Measurements from ENCODE around the gene PSMA8.
"Not testable (repeated sequence)": the region's sequence is repeated elsewhere in the genome, so short reads cannot be mapped to it uniquely, and the experiment has no call there.

The PSMA8 gene

DNA sequence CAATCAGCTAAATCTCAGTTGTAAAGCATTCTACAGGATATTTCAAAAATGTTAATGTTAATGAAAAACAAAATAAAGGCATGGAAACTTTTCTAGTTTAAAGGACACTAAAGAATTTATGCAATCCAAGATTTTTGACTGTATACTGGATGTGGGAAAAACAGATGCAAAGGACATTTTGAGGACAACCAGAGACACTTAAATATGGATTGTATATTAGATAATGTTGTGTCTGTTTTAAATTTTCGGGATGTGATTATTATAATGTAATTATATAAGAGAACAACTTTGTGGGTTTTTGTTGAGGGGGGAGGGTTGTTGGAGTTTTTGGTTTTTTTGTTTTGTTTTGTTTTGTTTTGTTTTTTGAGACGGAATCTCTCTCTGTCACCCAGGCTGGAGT, 30.9 kb downstream of the PSMA8 start:
- no peak for FAIRE-seq
- no peak for DNase-seq (ENCODE audit: insufficient read length, low spot score)
- TF ChIP-seq TAF1 (IDR thresholded peaks at IDR 0.05; ENCODE audit: low read depth, low read length) (no peak), PAX5 (IDR thresholded peaks at IDR 0.05; ENCODE audit: insufficient read depth, low read length, severe bottlenecking) (no peak), SPI1 (IDR thresholded peaks at IDR 0.05; ENCODE audit: low read depth, low read length) (no peak), POU2F2 (IDR thresholded peaks at IDR 0.05; ENCODE audit: low read depth, low read length) (no peak), POLR2A (IDR thresholded peaks at IDR 0.05; ENCODE audit: low read depth, low read length) (no peak), POLR2AphosphoS5 (IDR thresholded peaks at IDR 0.05; ENCODE audit: low read depth, low read length) (no peak)

DNA sequence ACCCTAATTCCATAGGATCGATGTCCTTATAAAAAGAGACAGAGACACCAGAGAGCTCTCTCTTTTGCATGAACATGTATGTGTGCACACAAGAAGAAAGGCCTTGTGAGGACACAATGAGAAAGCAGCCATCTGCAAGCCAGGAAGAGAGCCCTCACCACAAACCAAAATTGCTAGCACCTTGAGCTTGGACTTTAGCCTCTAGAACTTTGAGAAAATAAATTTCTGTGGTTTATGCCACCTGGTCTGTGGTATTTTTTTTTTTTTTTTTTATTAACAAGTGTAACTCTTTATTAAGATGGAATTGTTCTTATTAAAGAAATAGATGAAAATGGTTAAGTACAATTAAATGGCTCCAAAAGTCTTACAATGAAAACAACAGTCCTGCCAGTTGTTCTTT, 33.9 kb downstream of the PSMA8 start:
- not testable (repeated sequence) for FAIRE-seq; DNase-seq (ENCODE audit: insufficient read length, low spot score)

DNA sequence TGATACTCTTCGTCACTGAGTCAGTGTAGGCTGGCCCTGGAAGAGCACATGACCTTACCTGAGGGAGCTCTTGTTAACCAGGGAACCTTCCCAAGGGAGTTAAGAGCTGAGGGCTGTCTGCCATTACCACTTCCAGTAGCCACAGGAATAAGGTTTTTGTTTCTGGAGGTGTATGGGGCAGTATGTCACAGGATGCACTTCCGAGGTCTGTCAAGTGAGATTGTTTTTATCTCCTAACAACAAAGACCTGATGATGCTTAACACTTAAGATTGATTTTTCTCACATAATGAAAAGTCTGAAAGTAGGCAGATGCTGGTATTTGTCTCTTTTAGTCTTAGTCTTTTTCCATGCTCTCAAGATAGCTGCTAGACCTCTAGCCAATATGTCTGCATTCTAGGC, 41.8 kb downstream of the PSMA8 start:
- no peak for TF ChIP-seq TAF1 (IDR thresholded peaks at IDR 0.05; ENCODE audit: low read depth, low read length)
- TF ChIP-seq POLR2A (IDR thresholded peaks at IDR 0.05; ENCODE audit: low read depth, low read length) = no peak
- TF ChIP-seq POLR2AphosphoS5 (IDR thresholded peaks at IDR 0.05; ENCODE audit: low read depth, low read length) = no peak
- no peak for TF ChIP-seq POU2F2 (IDR thresholded peaks at IDR 0.05; ENCODE audit: low read depth, low read length)
- TF ChIP-seq SPI1 (IDR thresholded peaks at IDR 0.05; ENCODE audit: low read depth, low read length) = no peak
- TF ChIP-seq PAX5 (IDR thresholded peaks at IDR 0.05; ENCODE audit: insufficient read depth, low read length, severe bottlenecking) = no peak
- no peak for DNase-seq (ENCODE audit: insufficient read length, low spot score)
- FAIRE-seq = no peak

DNA sequence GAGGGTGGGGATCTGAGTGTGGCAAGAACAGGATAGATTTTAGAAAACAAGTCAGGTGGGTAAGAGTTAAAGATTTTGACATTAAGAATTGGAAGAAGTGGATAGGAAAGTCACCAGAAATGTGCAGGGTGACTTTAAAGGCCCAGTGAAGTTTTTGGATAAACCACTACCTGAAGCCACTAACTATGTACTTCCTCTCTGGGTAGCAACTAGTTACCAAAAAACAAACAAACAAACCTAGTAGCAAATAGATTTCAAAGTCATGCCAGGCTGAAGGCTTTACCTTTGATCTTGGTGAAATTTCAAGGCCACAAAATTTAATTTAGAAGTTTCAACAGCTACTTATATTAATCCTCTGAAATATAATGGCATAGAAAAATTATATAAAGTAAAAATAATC, 42.5 kb downstream of the PSMA8 start:
- DNase-seq (ENCODE audit: insufficient read length, low spot score) = no peak
- FAIRE-seq = no peak
- TF ChIP-seq POLR2AphosphoS5 (IDR thresholded peaks at IDR 0.05; ENCODE audit: low read depth, low read length) (no peak), SPI1 (IDR thresholded peaks at IDR 0.05; ENCODE audit: low read depth, low read length) (0 out of 2 replicates have a peak, but pooled peaks have one; percentile 9), PAX5 (IDR thresholded peaks at IDR 0.05; ENCODE audit: insufficient read depth, low read length, severe bottlenecking) (no peak)

DNA sequence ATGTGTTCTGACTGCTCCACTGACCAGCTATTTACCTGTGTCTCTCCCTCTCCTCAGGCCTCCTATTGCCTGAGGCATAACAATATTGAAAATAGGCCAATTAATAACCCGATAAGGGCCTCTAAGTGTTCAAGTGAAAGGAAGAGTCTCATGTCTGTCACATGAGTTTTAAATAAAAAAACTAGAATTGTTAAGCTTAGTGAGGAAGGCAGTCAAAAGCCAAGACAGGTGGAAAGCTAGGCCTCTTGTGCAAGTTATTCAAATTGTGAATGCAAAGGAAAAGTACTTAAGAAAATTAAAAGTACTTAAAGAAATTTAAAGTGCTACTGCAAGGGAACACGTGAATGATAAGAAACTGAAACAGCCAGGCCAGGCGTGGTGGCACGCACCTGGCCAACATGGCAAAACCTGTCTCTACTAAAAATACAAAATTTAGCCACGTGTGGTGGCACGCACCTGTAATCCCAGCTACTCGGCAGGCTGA, 47.7 kb downstream of the PSMA8 start:
- no peak for TF ChIP-seq PAX5 (IDR thresholded peaks at IDR 0.05; ENCODE audit: insufficient read depth, low read length, severe bottlenecking)
- no peak for TF ChIP-seq POLR2AphosphoS5 (IDR thresholded peaks at IDR 0.05; ENCODE audit: low read depth, low read length)
- no peak for TF ChIP-seq POU2F2 (IDR thresholded peaks at IDR 0.05; ENCODE audit: low read depth, low read length)
- no peak for TF ChIP-seq TAF1 (IDR thresholded peaks at IDR 0.05; ENCODE audit: low read depth, low read length)
- no peak for TF ChIP-seq POLR2A (IDR thresholded peaks at IDR 0.05; ENCODE audit: low read depth, low read length)
- TF ChIP-seq SPI1 (IDR thresholded peaks at IDR 0.05; ENCODE audit: low read depth, low read length) = no peak
- FAIRE-seq (no peak), DNase-seq (ENCODE audit: insufficient read length, low spot score) (no peak)

DNA sequence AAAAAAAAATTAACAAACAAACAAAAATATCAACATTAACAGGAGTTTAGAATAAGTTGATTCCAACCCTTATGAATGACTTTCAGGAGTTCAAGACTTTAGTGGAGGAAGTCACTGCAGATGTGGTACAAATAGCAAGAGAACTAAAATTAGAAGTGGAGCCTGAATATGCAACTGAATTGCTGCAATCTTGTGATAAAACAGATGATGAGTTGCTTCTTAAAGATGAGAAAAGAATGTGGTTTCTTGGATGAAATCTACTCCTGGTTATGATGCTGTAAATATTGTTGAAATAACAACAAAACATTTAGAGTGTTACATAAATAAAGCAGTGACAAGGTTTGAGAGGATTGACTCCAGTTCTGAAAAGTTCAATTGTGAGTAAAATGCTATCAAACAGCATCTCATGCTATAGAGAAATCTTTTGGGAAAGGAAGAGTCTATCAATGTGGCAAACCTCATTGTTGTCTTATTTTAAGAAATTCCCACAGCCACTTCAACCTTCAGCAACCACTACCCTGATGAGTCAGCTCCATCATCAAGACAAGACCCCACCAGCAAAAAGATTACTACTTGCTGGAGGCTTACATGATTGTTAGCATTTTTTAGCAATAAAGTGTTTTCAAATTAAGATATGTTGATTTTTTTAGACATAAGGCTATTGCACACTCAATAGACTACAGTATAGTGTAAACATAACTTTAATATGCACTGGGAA, 49.9 kb downstream of the PSMA8 start:
- no peak for FAIRE-seq
- DNase-seq (ENCODE audit: insufficient read length, low spot score) = no peak
- no peak for TF ChIP-seq POLR2AphosphoS5 (IDR thresholded peaks at IDR 0.05; ENCODE audit: low read depth, low read length)
- no peak for TF ChIP-seq SPI1 (IDR thresholded peaks at IDR 0.05; ENCODE audit: low read depth, low read length)
- TF ChIP-seq TAF1 (IDR thresholded peaks at IDR 0.05; ENCODE audit: low read depth, low read length) = no peak
- no peak for TF ChIP-seq POLR2A (IDR thresholded peaks at IDR 0.05; ENCODE audit: low read depth, low read length)
- TF ChIP-seq POU2F2 (IDR thresholded peaks at IDR 0.05; ENCODE audit: low read depth, low read length) = no peak

DNA sequence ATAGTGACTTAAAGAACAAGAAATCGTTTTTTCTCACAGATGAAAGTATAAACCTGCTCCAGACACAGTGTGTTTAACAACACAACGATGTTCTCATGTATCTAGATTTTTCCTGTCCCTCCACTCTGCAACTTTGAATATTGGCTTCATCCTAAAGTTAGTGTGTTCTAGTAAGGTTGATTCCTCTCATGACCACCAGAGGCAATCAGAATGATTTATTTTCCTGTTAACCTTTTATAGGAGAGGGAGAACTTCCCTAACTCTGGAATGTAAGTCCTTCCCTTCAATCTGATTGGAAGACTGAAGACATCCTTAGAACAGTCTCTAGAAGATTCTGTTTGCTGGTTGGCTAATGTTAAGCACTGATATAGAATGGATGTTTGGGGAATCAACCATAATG, 51.6 kb downstream of the PSMA8 start:
- FAIRE-seq (no peak), DNase-seq (ENCODE audit: insufficient read length, low spot score) (no peak)
- TF ChIP-seq PAX5 (IDR thresholded peaks at IDR 0.05; ENCODE audit: insufficient read depth, low read length, severe bottlenecking) (no peak), POLR2A (IDR thresholded peaks at IDR 0.05; ENCODE audit: low read depth, low read length) (no peak), POU2F2 (IDR thresholded peaks at IDR 0.05; ENCODE audit: low read depth, low read length) (no peak), POLR2AphosphoS5 (IDR thresholded peaks at IDR 0.05; ENCODE audit: low read depth, low read length) (no peak), SPI1 (IDR thresholded peaks at IDR 0.05; ENCODE audit: low read depth, low read length) (no peak), TAF1 (IDR thresholded peaks at IDR 0.05; ENCODE audit: low read depth, low read length) (no peak)

DNA sequence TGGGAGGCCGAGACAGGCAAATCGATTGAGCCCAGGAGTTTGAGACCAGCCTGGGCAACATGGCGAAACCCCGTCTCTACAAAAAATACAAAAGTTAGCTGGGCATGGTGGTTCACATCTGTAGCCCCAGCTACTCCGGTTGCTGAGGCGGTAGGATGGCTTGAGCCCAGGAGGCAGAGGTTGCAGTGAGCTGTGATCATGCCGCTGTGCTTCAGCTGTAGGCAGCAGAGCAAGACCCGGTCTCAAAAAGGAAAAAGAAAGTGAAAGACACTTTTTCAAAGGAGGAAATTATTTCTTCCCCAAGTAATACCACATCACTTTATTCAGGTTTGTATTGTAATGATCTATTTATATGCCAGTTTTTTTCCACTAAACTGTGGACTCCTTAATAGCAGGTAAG, 56.8 kb downstream of the PSMA8 start:
- peak; percentile 94 for TF ChIP-seq PAX5 (IDR thresholded peaks at IDR 0.05; ENCODE audit: insufficient read depth, low read length, severe bottlenecking)
- no peak for TF ChIP-seq POU2F2 (IDR thresholded peaks at IDR 0.05; ENCODE audit: low read depth, low read length)
- DNase-seq (ENCODE audit: insufficient read length, low spot score) (no peak), FAIRE-seq (peak; percentile 93)

DNA sequence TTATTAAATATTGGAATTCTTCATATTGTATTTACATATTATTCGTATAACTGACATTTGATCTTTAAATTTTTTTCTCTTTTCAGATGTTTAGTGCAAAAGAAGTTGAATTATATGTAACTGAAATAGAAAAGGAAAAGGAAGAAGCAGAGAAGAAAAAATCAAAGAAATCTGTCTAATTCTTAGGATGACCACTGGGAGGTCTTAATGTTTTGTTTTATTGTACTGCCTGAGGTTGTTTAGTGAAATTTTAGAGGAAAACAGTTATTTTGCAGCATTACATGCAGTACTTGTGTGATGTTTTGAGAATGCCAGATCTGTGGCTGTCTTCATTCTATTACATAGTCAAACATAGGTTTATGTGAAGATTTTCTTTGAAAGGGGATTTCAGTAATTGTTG, 58.6 kb downstream of the PSMA8 start:
- no peak for TF ChIP-seq POLR2AphosphoS5 (IDR thresholded peaks at IDR 0.05; ENCODE audit: low read depth, low read length)
- TF ChIP-seq PAX5 (IDR thresholded peaks at IDR 0.05; ENCODE audit: insufficient read depth, low read length, severe bottlenecking) = no peak
- TF ChIP-seq TAF1 (IDR thresholded peaks at IDR 0.05; ENCODE audit: low read depth, low read length) = no peak
- TF ChIP-seq POU2F2 (IDR thresholded peaks at IDR 0.05; ENCODE audit: low read depth, low read length) = no peak
- TF ChIP-seq SPI1 (IDR thresholded peaks at IDR 0.05; ENCODE audit: low read depth, low read length) = no peak
- no peak for TF ChIP-seq POLR2A (IDR thresholded peaks at IDR 0.05; ENCODE audit: low read depth, low read length)
- no peak for DNase-seq (ENCODE audit: insufficient read length, low spot score)
- no peak for FAIRE-seq

DNA sequence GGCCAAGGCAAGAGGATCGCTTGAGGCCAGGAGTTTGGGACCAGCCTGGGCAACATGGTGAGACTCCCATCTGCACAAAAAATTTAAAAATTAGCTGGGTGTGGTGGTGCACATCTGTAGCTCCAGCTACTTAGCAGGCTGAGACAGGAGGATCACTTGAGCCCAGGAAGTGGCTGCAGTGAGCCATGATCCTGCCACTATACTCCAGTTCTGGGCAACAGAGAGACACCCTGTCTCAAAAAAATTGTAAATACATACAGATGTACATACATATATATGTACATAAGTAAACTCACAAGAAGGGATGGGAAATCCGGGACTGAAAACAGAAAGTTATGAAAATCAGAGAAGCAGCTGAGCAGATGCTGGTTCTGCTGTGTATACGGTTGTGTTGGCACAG, 62.9 kb downstream of the PSMA8 start:
- DNase-seq (ENCODE audit: insufficient read length, low spot score) (no peak), FAIRE-seq (no peak)
- no peak for TF ChIP-seq TAF1 (IDR thresholded peaks at IDR 0.05; ENCODE audit: low read depth, low read length)
- TF ChIP-seq POLR2AphosphoS5 (IDR thresholded peaks at IDR 0.05; ENCODE audit: low read depth, low read length) = no peak
- no peak for TF ChIP-seq POU2F2 (IDR thresholded peaks at IDR 0.05; ENCODE audit: low read depth, low read length)
- no peak for TF ChIP-seq SPI1 (IDR thresholded peaks at IDR 0.05; ENCODE audit: low read depth, low read length)
- no peak for TF ChIP-seq PAX5 (IDR thresholded peaks at IDR 0.05; ENCODE audit: insufficient read depth, low read length, severe bottlenecking)
- TF ChIP-seq POLR2A (IDR thresholded peaks at IDR 0.05; ENCODE audit: low read depth, low read length) = no peak

DNA sequence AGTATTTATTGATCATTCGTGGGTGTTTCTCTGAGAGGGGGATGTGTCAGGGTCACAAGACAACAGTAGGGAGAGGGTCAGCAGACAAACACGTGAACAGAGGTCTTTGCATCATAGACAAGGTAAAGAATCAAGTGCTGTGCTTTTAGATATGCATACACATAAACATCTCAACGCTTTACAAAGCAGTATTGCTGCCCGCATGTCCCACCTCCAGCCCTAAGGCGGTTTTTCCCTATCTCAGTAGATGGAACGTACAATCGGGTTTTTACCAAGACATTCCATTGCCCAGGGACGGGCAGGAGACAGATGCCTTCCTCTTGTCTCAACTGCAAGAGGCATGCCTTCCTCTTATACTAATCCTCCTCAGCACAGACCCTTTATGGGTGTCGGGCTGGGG, 68.3 kb downstream of the PSMA8 start:
- DNase-seq (ENCODE audit: insufficient read length, low spot score); FAIRE-seq: not testable (repeated sequence)

Data from GM12891 (cell line).